Keratinocyte (primary cell): ENCODE results near the gene MFSD2A. TPM values are rescaled to one million over a fixed set of nuclear protein-coding genes. Genes with fewer than 3 reads are reported as not detected.
"Not testable (repeated sequence)": the region's sequence is repeated elsewhere in the genome, so short reads cannot be mapped to it uniquely, and the experiment has no call there.

Source experiments
- DNase-seq: peaks from one replicate; pipeline ENCODE4 v3.0.0-alpha.2; 2011; ENCODE audit warnings: low read depth, missing footprints, low spot score
- FAIRE-seq: peaks from 2 replicates; lab custom pipeline; 2011; peaks lifted over from hg19 to GRCh38; lab: Jason Lieb, UNC
- H2AFZ ChIP-seq: 2 replicates; pipeline ENCODE4 v1.6.0; 2012; ENCODE audit warnings: low read length, control low read depth, inconsistent platforms; ENCODE audit not compliant: control insufficient read depth
- H3K27ac ChIP-seq: 2 replicates; pipeline ENCODE4 v1.5.1; 2011; ENCODE audit warnings: low read length; ENCODE audit not compliant: control insufficient read depth, insufficient read depth
- H3K27me3 ChIP-seq: 3 replicates; pipeline ENCODE4 v1.6.0; 2011; ENCODE audit warnings: low read length; ENCODE audit not compliant: control insufficient read depth, insufficient read depth; ENCODE audit errors: extremely low read depth
- H3K36me3 ChIP-seq, 2 experiments: 2 replicates in 1 of 2; 3 replicates in 1 of 2; pipeline ENCODE4 v1.5.1; 2011; ENCODE audit warnings: low read length in 2 of 2, mild to moderate bottlenecking in 1 of 2; ENCODE audit not compliant: control insufficient read depth in 2 of 2, insufficient read depth in 2 of 2; ENCODE audit errors: extremely low read depth in 1 of 2
- H3K4me1 ChIP-seq: 3 replicates; pipeline ENCODE4 v1.5.1; 2011; ENCODE audit warnings: low read length; ENCODE audit not compliant: control insufficient read depth, insufficient read depth; ENCODE audit errors: extremely low read depth
- H3K4me2 ChIP-seq: 3 replicates; pipeline ENCODE4 v1.6.0; 2011; ENCODE audit warnings: low read depth, low read length; ENCODE audit not compliant: control insufficient read depth, insufficient read depth; ENCODE audit errors: extremely low read depth
- H3K4me3 ChIP-seq, 3 experiments: fragments of 200-600 bp in 1 of 3; sonication (generic) in 1 of 3; 2 replicates in 2 of 3; 3 replicates in 1 of 3; pipeline ENCODE4 v1.5.1; 2011 to 2016; ENCODE audit warnings: low read length in 3 of 3, mild to moderate bottlenecking in 3 of 3, control low read depth in 2 of 3, inconsistent platforms in 1 of 3, low read depth in 1 of 3, mixed read lengths in 1 of 3, mixed run types in 1 of 3, moderate library complexity in 1 of 3; ENCODE audit not compliant: control insufficient read depth in 2 of 3, insufficient read depth in 2 of 3; ENCODE audit errors: extremely low read depth in 1 of 3
- H3K79me2 ChIP-seq: 2 replicates; pipeline ENCODE4 v1.6.0; 2012; ENCODE audit warnings: low read length; ENCODE audit not compliant: control insufficient read depth, insufficient read depth
- H3K9ac ChIP-seq: 3 replicates; pipeline ENCODE4 v1.6.0; 2011; ENCODE audit warnings: low read length; ENCODE audit not compliant: control insufficient read depth, insufficient read depth; ENCODE audit errors: extremely low read depth
- H3K9me1 ChIP-seq: 3 replicates; pipeline ENCODE4 v1.6.0; 2011; ENCODE audit warnings: low read length; ENCODE audit not compliant: control insufficient read depth, insufficient read depth; ENCODE audit errors: extremely low read depth
- H3K9me3 ChIP-seq: 2 replicates; pipeline ENCODE4 v1.5.1; 2012; ENCODE audit warnings: low read depth, low read length; ENCODE audit not compliant: control insufficient read depth
- H4K20me1 ChIP-seq: 3 replicates; pipeline ENCODE4 v1.6.0; 2011; ENCODE audit warnings: low read length; ENCODE audit not compliant: control insufficient read depth, insufficient read depth; ENCODE audit errors: extremely low read depth
- CTCF ChIP-seq, 3 experiments: IDR thresholded peaks in 1 of 3; conservative IDR thresholded peaks in 1 of 3; optimal IDR thresholded peaks in 1 of 3; 2 replicates in 2 of 3; 3 replicates in 1 of 3; pipeline versions ENCODE3 to v1.5.1; 2011; ENCODE audit warnings: low read length in 3 of 3, mild to moderate bottlenecking in 3 of 3, moderate library complexity in 2 of 3, control low read depth in 1 of 3, inconsistent platforms in 1 of 3; ENCODE audit not compliant: insufficient read depth in 2 of 3; ENCODE audit errors: extremely low read depth in 1 of 3
- EZH2 ChIP-seq: IDR thresholded peaks from one replicate; pipeline ENCODE4 v1.6.1; 2012; ENCODE audit warnings: inconsistent platforms, mild to moderate bottlenecking, low read length, moderate library complexity
- dilution Hi-C: fragments of 300-500 bp; cut with MboI; formaldehyde crosslinking; loops from one replicate; pipeline ENCODE4 v1.7.0; 2020; ENCODE audit warnings: low sequenced_read_pairs; ENCODE audit not compliant: extremely low pct_ligation_motif_present
- polyA plus RNA-seq, 5 experiments: library from polyadenylated mRNA; depleted of rRNA in 3 of 5; stranded (reverse) in 3 of 5; stranded (forward) in 1 of 5; unstranded in 1 of 5; fragments of >200 nt; gene quantifications; 1 replicate in 1 of 5; 2 replicates in 3 of 5; 3 replicates in 1 of 5; pipeline versions ENCODE4 v1.2.1 to v1.2.3, GENCODE V29; 2011 to 2012; ENCODE audit warnings: missing spikeins in 2 of 5, low read depth in 1 of 5, low replicate concordance in 1 of 5

MFSD2A gene
- polyA plus RNA-seq, 1 donor (not counting 4 experiments of a cell fraction or from before 2014, with no cell fraction given) = 50.1 TPM

- Histone ChIP-seq H3K27ac (peak overlapping the region; percentile 60), H2AFZ (no peak overlapping the region), H3K4me1 (peaks cover 40% of the 10 kb centered on the region), H3K36me3 (no peaks in the 10 kb centered on the region), H3K9me1 (no peaks in the 10 kb centered on the region), H3K4me2 (peak overlapping the region; percentile 39), H3K27me3 (no peaks in the 10 kb centered on the region), H3K4me3 (no peak overlapping the region), H3K9ac (no peak overlapping the region), H4K20me1 (no peaks in the 10 kb centered on the region), H3K9me3 (no peaks in the 10 kb centered on the region), H3K79me2 (no peaks in the 10 kb centered on the region)
- dilution Hi-C loops = no loop called here
- DNase-seq (no peak), FAIRE-seq (no peak)
- TF ChIP-seq CTCF (optimal IDR thresholded peaks at IDR 0.05 in 1 of 3, IDR thresholded peaks at IDR 0.05 in 1 of 3, conservative IDR thresholded peaks at IDR 0.05 in 1 of 3; ENCODE audit: extremely low read depth in 1 of 3, insufficient read depth in 2 of 3, low read length in 3 of 3) (no peak), EZH2 (no peak)
These were observed 26.4 kb downstream of the MFSD2A start for GRCh38 chr1:39981385-39981784.

- Histone ChIP-seq H3K36me3 (no peaks in the 10 kb centered on the region), H4K20me1 (no peaks in the 10 kb centered on the region), H3K79me2 (no peaks in the 10 kb centered on the region), H3K27ac (peak overlapping the region; percentile 60), H3K27me3 (no peaks in the 10 kb centered on the region), H3K4me2 (peak overlapping the region; percentile 39), H3K9me3 (no peaks in the 10 kb centered on the region), H3K4me3 (peak overlapping the region in 1 of 3 experiments; percentile 1), H3K9ac (peak overlapping the region; percentile 30), H2AFZ (peak overlapping the region; percentile 59), H3K9me1 (no peaks in the 10 kb centered on the region), H3K4me1 (peaks cover 34% of the 10 kb centered on the region)
- FAIRE-seq (peak; percentile 99), DNase-seq (no peak)
- TF ChIP-seq CTCF (optimal IDR thresholded peaks at IDR 0.05 in 1 of 3, IDR thresholded peaks at IDR 0.05 in 1 of 3, conservative IDR thresholded peaks at IDR 0.05 in 1 of 3; ENCODE audit: extremely low read depth in 1 of 3, insufficient read depth in 2 of 3, low read length in 3 of 3) (no peak), EZH2 (no peak)
- dilution Hi-C loops = no loop called here
These were observed 27.0 kb downstream of the MFSD2A start for GRCh38 chr1:39981945-39982344.

GRCh38 chr1:39984480-39984879, 29.5 kb downstream of the MFSD2A start:
- dilution Hi-C loops, DNase-seq, H3K4me2 ChIP-seq, H3K27me3 ChIP-seq, H3K36me3 ChIP-seq, H3K9ac ChIP-seq, H4K20me1 ChIP-seq, FAIRE-seq, H2AFZ ChIP-seq, H3K79me2 ChIP-seq, H3K9me1 ChIP-seq, H3K9me3 ChIP-seq, H3K27ac ChIP-seq, H3K4me3 ChIP-seq: not testable (repeated sequence)
- H3K4me1 ChIP-seq = peaks cover 38% of the 10 kb centered on the region
